GM23338 (cell line): ENCODE measurements around the gene SRGAP1. TPM values are rescaled to one million over a fixed set of nuclear protein-coding genes. Genes with fewer than 3 reads are reported as not detected.

ENCODE experiments used
- ATAC-seq: fragments of 200-7000 bp; cut with Tn5 transposase; 3 replicates; pipeline ENCODE4 v1.9.1; 2020
- DNase-seq: peaks from one replicate; pipeline ENCODE4 v3.0.0-alpha.2; 2015; ENCODE audit warnings: low spot score
- H2AFZ ChIP-seq: fragments of 200-600 bp; sonication (generic); 2 replicates; pipeline ENCODE4 v1.8.0; 2016; ENCODE audit warnings: antibody characterized with exemption, mild to moderate bottlenecking, moderate library complexity
- H3F3A ChIP-seq: fragments of 200-600 bp; sonication (generic); replicated peaks from 2 replicates; pipeline ENCODE4 v1.8.0; 2017; ENCODE audit warnings: antibody characterized with exemption, mixed run types, low read depth
- H3K27ac ChIP-seq: fragments of 200-600 bp; sonication (generic); 2 replicates; pipeline ENCODE4 v1.6.1; 2016; ENCODE audit warnings: low read depth
- H3K27me3 ChIP-seq: fragments of 200-600 bp; sonication (generic); 2 replicates; pipeline ENCODE4 v1.8.0; 2016; ENCODE audit warnings: mild to moderate bottlenecking, mixed run types, moderate library complexity; ENCODE audit not compliant: insufficient read depth
- H3K36me3 ChIP-seq: fragments of 200-600 bp; sonication (generic); 2 replicates; pipeline ENCODE4 v1.8.0; 2016; ENCODE audit warnings: mild to moderate bottlenecking; ENCODE audit not compliant: insufficient read depth
- H3K4me1 ChIP-seq: fragments of 200-600 bp; sonication (generic); 2 replicates; pipeline ENCODE4 v1.8.0; 2016; ENCODE audit warnings: mild to moderate bottlenecking, moderate library complexity; ENCODE audit not compliant: insufficient read depth
- H3K4me2 ChIP-seq: fragments of 200-600 bp; sonication (generic); 2 replicates; pipeline ENCODE4 v1.7.1; 2017; ENCODE audit warnings: mixed run types
- H3K4me3 ChIP-seq: fragments of 200-600 bp; sonication (generic); 2 replicates; pipeline ENCODE4 v1.6.1; 2016; ENCODE audit warnings: mixed run types
- H3K79me2 ChIP-seq: fragments of 200-600 bp; sonication (generic); replicated peaks from 2 replicates; pipeline ENCODE4 v1.8.0; 2017; ENCODE audit warnings: mild to moderate bottlenecking; ENCODE audit not compliant: insufficient read depth
- H3K9me2 ChIP-seq: fragments of 200-600 bp; sonication (generic); 2 replicates; pipeline ENCODE4 v1.8.0; 2017; ENCODE audit not compliant: insufficient read depth
- H4K20me1 ChIP-seq: fragments of 200-600 bp; sonication (generic); replicated peaks from 2 replicates; pipeline ENCODE4 v1.8.0; 2017; ENCODE audit warnings: mild to moderate bottlenecking; ENCODE audit not compliant: insufficient read depth
- H3K27ac Mint-ChIP-seq: 2 replicates; pipeline ENCODE4 v1.8.0; 2020; ENCODE audit warnings: inconsistent platforms, mild to moderate bottlenecking, moderate library complexity, mixed read lengths
- H3K27me3 Mint-ChIP-seq: 3 replicates; pipeline ENCODE4 v1.8.0; 2022; ENCODE audit warnings: low read depth, mild to moderate bottlenecking, moderate library complexity, mixed read lengths, inconsistent platforms; ENCODE audit not compliant: insufficient read depth, poor library complexity
- H3K36me3 Mint-ChIP-seq: 3 replicates; pipeline ENCODE4 v1.8.0; 2021; ENCODE audit warnings: low read depth, mild to moderate bottlenecking, inconsistent platforms, moderate library complexity, mixed read lengths
- H3K4me1 Mint-ChIP-seq: 3 replicates; pipeline ENCODE4 v1.8.0; 2020; ENCODE audit warnings: mild to moderate bottlenecking, inconsistent platforms, mixed read lengths
- H3K4me3 Mint-ChIP-seq: 3 replicates; pipeline ENCODE4 v1.8.0; 2021; ENCODE audit warnings: moderate library complexity, mild to moderate bottlenecking, inconsistent platforms, mixed read lengths
- H3K9me3 Mint-ChIP-seq: 3 replicates; pipeline ENCODE4 v1.8.0; 2020; ENCODE audit warnings: moderate library complexity, mild to moderate bottlenecking, inconsistent platforms, mixed read lengths
- CREB1 ChIP-seq: fragments of 250-450 bp; sonication (Bioruptor Pico); IDR thresholded peaks from 2 replicates; pipeline ENCODE4 v1.5.0; 2020; ENCODE audit warnings: low read depth, mild to moderate bottlenecking, moderate library complexity
- CTCF ChIP-seq, 2 experiments: fragments of 200-600 bp in 1 of 2; sonication (generic) in 1 of 2; conservative IDR thresholded peaks; 2 replicates each; pipeline versions ENCODE4 v1.5.1 to v1.6.1; 2016 to 2017; ENCODE audit warnings: antibody characterized with exemption in 2 of 2, low read depth in 2 of 2, mild to moderate bottlenecking in 2 of 2, moderate library complexity in 1 of 2
- ETS1 ChIP-seq: IDR thresholded peaks from 2 replicates; pipeline ENCODE4 v1.6.1; 2016; ENCODE audit warnings: antibody characterized with exemption
- EZH2 ChIP-seq: fragments of 200-600 bp; sonication (generic); IDR thresholded peaks from one replicate; pipeline ENCODE4 v1.8.0; 2017; ENCODE audit warnings: antibody characterized with exemption, mild to moderate bottlenecking, low read depth; ENCODE audit not compliant: unreplicated experiment
- EZH2phosphoT487 ChIP-seq: fragments of 200-600 bp; sonication (generic); IDR thresholded peaks from one replicate; pipeline ENCODE4 v1.8.1; 2018; ENCODE audit warnings: antibody characterized with exemption; ENCODE audit not compliant: unreplicated experiment
- JUNB ChIP-seq: IDR thresholded peaks from one replicate; pipeline ENCODE4 v1.6.1; 2016; ENCODE audit warnings: antibody characterized with exemption; ENCODE audit not compliant: unreplicated experiment
- NANOG ChIP-seq: IDR thresholded peaks from 2 replicates; pipeline ENCODE4 v1.6.1; 2016; ENCODE audit warnings: antibody characterized with exemption, borderline replicate concordance
- POLR2AphosphoS5 ChIP-seq: IDR thresholded peaks from 2 replicates; pipeline ENCODE4 v1.6.1; 2016; ENCODE audit warnings: antibody characterized with exemption, low read depth
- REST ChIP-seq: IDR thresholded peaks from one replicate; pipeline ENCODE4 v1.6.1; 2018; ENCODE audit warnings: antibody characterized with exemption; ENCODE audit not compliant: unreplicated experiment
- STAT1 ChIP-seq: IDR thresholded peaks from one replicate; pipeline ENCODE4 v1.6.1; 2016; ENCODE audit warnings: antibody characterized with exemption; ENCODE audit not compliant: unreplicated experiment
- ZNF114 ChIP-seq: fragments of 250-450 bp; sonication (Bioruptor Pico); IDR thresholded peaks from 2 replicates; pipeline ENCODE4 v1.5.0; 2020; ENCODE audit warnings: mild to moderate bottlenecking, moderate library complexity
- ZNF331 ChIP-seq: fragments of 250-450 bp; sonication (Bioruptor Pico); IDR thresholded peaks from 2 replicates; pipeline ENCODE4 v1.5.0; 2020; ENCODE audit warnings: low read depth, mild to moderate bottlenecking, moderate library complexity
- ZNF462 ChIP-seq: fragments of 250-450 bp; sonication (Bioruptor Pico); IDR thresholded peaks from 2 replicates; pipeline ENCODE4 v1.5.0; 2020; ENCODE audit warnings: mild to moderate bottlenecking, moderate library complexity
- polyA plus RNA-seq: library from polyadenylated mRNA; unstranded; fragments of >200 nt; fragmentation: Nextera tagmentation; extraction: Ambion mirVana; gene quantifications from 2 replicates; pipeline ENCODE4 v1.2.1, GENCODE V29; 2016
- total RNA-seq: library from RNA; depleted of rRNA; stranded (reverse); fragments of >200 nt; shearing (Covaris generic); gene quantifications from 2 replicates; pipeline ENCODE4 v1.2.3, GENCODE V29; 2014

Gene SRGAP1
- total and polyA plus RNA-seq, 2 experiments from 2014 or later, result 6.1 to 8.1 TPM

GRCh38 chr12:64065881-64066451, 221.5 kb downstream of the SRGAP1 start:
- Histone ChIP-seq H4K20me1 (no peaks in the 10 kb centered on the region), H3K36me3 (no peaks in the 10 kb centered on the region), H3K4me3 (no peak overlapping the region), H3K4me2 (no peak overlapping the region), H3K27me3 (no peaks in the 10 kb centered on the region), H3K9me2 (no peaks in the 10 kb centered on the region), H3F3A (no peaks in the 10 kb centered on the region), H3K79me2 (no peaks in the 10 kb centered on the region), H2AFZ (no peak overlapping the region), H3K27ac (no peak overlapping the region), H3K4me1 (no peaks in the 10 kb centered on the region)
- H3K36me3 Mint-ChIP-seq, result peaks cover 3% of the 10 kb centered on the region; the same call in 1 of the 3 replicates
- DNase-seq, result no peak
- TF ChIP-seq CTCF (conservative IDR thresholded peaks at IDR 0.05; ENCODE audit: low read depth in 2 of 2), result no peak
- TF ChIP-seq ZNF331, result no peak
- no peak for TF ChIP-seq STAT1
- no peak for TF ChIP-seq EZH2
- TF ChIP-seq REST, result no peak
- TF ChIP-seq EZH2phosphoT487, result no peak
- no peak for TF ChIP-seq POLR2AphosphoS5
- no peak for TF ChIP-seq JUNB
- TF ChIP-seq NANOG, result no peak
- no peak for TF ChIP-seq ZNF462 (CRISPR knock-in tag)
- no peak for TF ChIP-seq ZNF114
- TF ChIP-seq CREB1 (CRISPR knock-in tag), result no peak
- TF ChIP-seq ETS1, result no peak
- H3K27me3 Mint-ChIP-seq, result peaks cover 2% of the 10 kb centered on the region
- H3K4me3 Mint-ChIP-seq, result no peak overlapping the region
- no peak overlapping the region for H3K27ac Mint-ChIP-seq
- no peaks in the 10 kb centered on the region for H3K4me1 Mint-ChIP-seq
- ATAC-seq, result no peak
- no peaks in the 10 kb centered on the region for H3K9me3 Mint-ChIP-seq
